ENCODE measurements around the gene CLEC4G. TPM values are rescaled to one million over a fixed set of nuclear protein-coding genes. Genes with fewer than 3 reads are reported as not detected.

Gene CLEC4G
- total and polyA plus RNA-seq, 2 experiments from 2014 or later = not detected

GRCh38 chr19:7703332-7703731 lies 28.6 kb downstream of the CLEC4G start:
- no peak overlapping the region for H3K4me3 ChIP-seq
- H3K9me3 ChIP-seq (ENCODE audit: low read depth) = no peaks in the 10 kb centered on the region
- no peak overlapping the region for H3K27ac ChIP-seq
- no peaks in the 10 kb centered on the region for H3K36me3 ChIP-seq
- TF ChIP-seq CTCF (IDR thresholded peaks at IDR 0.05; ENCODE audit: low read depth, low read length) = no peak
- peaks cover 6% of the 10 kb centered on the region for H3K27me3 ChIP-seq
- no peaks in the 10 kb centered on the region for H3K4me1 ChIP-seq (ENCODE audit: low read depth)
- DNase-seq (ENCODE audit: low read depth in 1 of 2, low spot score in 1 of 2) = no peak

GRCh38 chr19:7701654-7702457 lies 30.1 kb downstream of the CLEC4G start, which contains the start of gene FCER2:
FCER2 (minus strand) TSS chr19:7702131; CDS start chr19:7699760, 2,371 bp downstream.
- H3K27me3 ChIP-seq = peaks cover 8% of the 10 kb centered on the region

GRCh38 chr19:7701049-7701653 lies 30.8 kb downstream of the CLEC4G start:
- Histone ChIP-seq H3K4me3 (no peak overlapping the region), H3K27ac (no peak overlapping the region), H3K36me3 (no peaks in the 10 kb centered on the region), H3K4me1 (ENCODE audit: low read depth) (no peaks in the 10 kb centered on the region), H3K27me3 (peaks cover 11% of the 10 kb centered on the region), H3K9me3 (ENCODE audit: low read depth) (no peaks in the 10 kb centered on the region)
- no peak for TF ChIP-seq CTCF (IDR thresholded peaks at IDR 0.05; ENCODE audit: low read depth, low read length)
- no peak for DNase-seq (ENCODE audit: low read depth in 1 of 2, low spot score in 1 of 2)

More at GRCh38 chr19:7701654-7702457, 30.1 kb downstream of the CLEC4G start, which contains the start of gene FCER2:
- Histone ChIP-seq H3K36me3 (no peaks in the 10 kb centered on the region), H3K4me1 (ENCODE audit: low read depth) (no peaks in the 10 kb centered on the region), H3K27ac (no peak within 1 kb of the TSS), H3K9me3 (ENCODE audit: low read depth) (no peaks in the 10 kb centered on the region), H3K4me3 (no peak within 1 kb of the TSS)
- no peak for DNase-seq (ENCODE audit: low read depth in 1 of 2, low spot score in 1 of 2)
- TF ChIP-seq CTCF (IDR thresholded peaks at IDR 0.05; ENCODE audit: low read depth, low read length) = no peak

- no peaks in the 10 kb centered on the region for H3K4me1 ChIP-seq (ENCODE audit: low read depth)
- no peak overlapping the region for H3K4me3 ChIP-seq
- H3K27ac ChIP-seq = no peak overlapping the region
- no peaks in the 10 kb centered on the region for H3K36me3 ChIP-seq
- H3K27me3 ChIP-seq = peaks cover 11% of the 10 kb centered on the region
- no peak for DNase-seq (ENCODE audit: low read depth in 1 of 2, low spot score in 1 of 2)
- no peak for TF ChIP-seq CTCF (IDR thresholded peaks at IDR 0.05; ENCODE audit: low read depth, low read length)
- H3K9me3 ChIP-seq (ENCODE audit: low read depth) = no peaks in the 10 kb centered on the region
These were observed 32.2 kb downstream of the CLEC4G start for GRCh38 chr19:7699417-7700401.

- no peak for TF ChIP-seq CTCF (IDR thresholded peaks at IDR 0.05; ENCODE audit: low read depth, low read length)
- peaks cover 11% of the 10 kb centered on the region for H3K27me3 ChIP-seq
- no peaks in the 10 kb centered on the region for H3K36me3 ChIP-seq
- no peak overlapping the region for H3K4me3 ChIP-seq
- H3K27ac ChIP-seq = no peak overlapping the region
- no peaks in the 10 kb centered on the region for H3K9me3 ChIP-seq (ENCODE audit: low read depth)
- no peak for DNase-seq (ENCODE audit: low read depth in 1 of 2, low spot score in 1 of 2)
- H3K4me1 ChIP-seq (ENCODE audit: low read depth) = no peaks in the 10 kb centered on the region
These were observed 32.9 kb downstream of the CLEC4G start for GRCh38 chr19:7699003-7699402.

Data from cardiac muscle cell (in vitro differentiated cells and primary cell).